HepG2 (cell line): ENCODE data around the gene SNX6. TPM values are rescaled to one million over a fixed set of nuclear protein-coding genes. Genes with fewer than 3 reads are reported as not detected.
A peak's percentile ranks its signal among the peaks of the same experiment; 100 is the strongest.

Source experiments
- CHD4 ChIP-seq: fragments of 200-600 bp; sonication (generic); IDR thresholded peaks from 2 replicates; pipeline ENCODE4 v1.7.0; 2017; ENCODE audit warnings: mild to moderate bottlenecking, low read length, borderline replicate concordance
- FOXO1 ChIP-seq: sonication (generic); formaldehyde crosslinking; IDR thresholded peaks from 2 replicates; pipeline ENCODE4 v1.4.0; 2020; ENCODE audit warnings: missing genetic modification reagents
- KDM6A ChIP-seq: IDR thresholded peaks from 2 replicates; pipeline ENCODE4 v1.6.1; 2016; ENCODE audit warnings: low read depth
- LCORL ChIP-seq, 2 experiments: fragments of 450-650 bp in 1 of 2; sonication (generic) in 1 of 2; formaldehyde crosslinking in 1 of 2; IDR thresholded peaks; 2 replicates each; pipeline versions ENCODE4 v1.5.0 to v1.6.1; 2017 to 2020; ENCODE audit warnings: antibody characterized with exemption in 1 of 2, missing genetic modification reagents in 1 of 2
- MEIS1 ChIP-seq: sonication (generic); formaldehyde crosslinking; IDR thresholded peaks from 2 replicates; pipeline ENCODE4 v1.9.0; 2021; ENCODE audit warnings: mild to moderate bottlenecking, missing genetic modification reagents, moderate library complexity, borderline replicate concordance
- NBN ChIP-seq: fragments of 450-650 bp; conservative IDR thresholded peaks from 2 replicates; pipeline ENCODE4 v1.6.1; 2017
- NKX3-1 ChIP-seq: sonication (generic); formaldehyde crosslinking; IDR thresholded peaks from 2 replicates; pipeline ENCODE4 v1.5.0; 2020; ENCODE audit warnings: missing genetic modification reagents
- PHF21A ChIP-seq: sonication (generic); formaldehyde crosslinking; IDR thresholded peaks from 2 replicates; pipeline ENCODE4 v1.5.0; 2020; ENCODE audit warnings: mild to moderate bottlenecking, missing genetic modification reagents
- SIX4 ChIP-seq: sonication (generic); formaldehyde crosslinking; IDR thresholded peaks from 2 replicates; pipeline ENCODE4 v1.4.0; 2020; ENCODE audit warnings: missing genetic modification reagents
- SRSF1 ChIP-seq: fragments of 200-400 bp; formaldehyde crosslinking; optimal IDR thresholded peaks from 2 replicates; pipeline ENCODE3; 2017; ENCODE audit warnings: mild to moderate bottlenecking, low read depth, low read length, moderate library complexity
- SSRP1 ChIP-seq: IDR thresholded peaks from 2 replicates; pipeline ENCODE4 v1.6.1; 2016; ENCODE audit warnings: control low read depth
- USF2 ChIP-seq, 2 experiments: sonication (generic) in 1 of 2; formaldehyde crosslinking in 1 of 2; IDR thresholded peaks; 2 replicates each; pipeline versions ENCODE4 v1.5.1 to v1.6.1; 2011 to 2020; ENCODE audit warnings: borderline replicate concordance in 1 of 2, low read depth in 1 of 2, low read length in 1 of 2, mild to moderate bottlenecking in 1 of 2, missing genetic modification reagents in 1 of 2, moderate library complexity in 1 of 2
- ZBTB39 ChIP-seq: sonication (generic); formaldehyde crosslinking; IDR thresholded peaks from 2 replicates; pipeline ENCODE4 v1.5.0; 2020; ENCODE audit warnings: missing genetic modification reagents
- ZKSCAN1 ChIP-seq: fragments of 150-350 bp; IDR thresholded peaks from 2 replicates; pipeline ENCODE4 v1.6.1; 2014; ENCODE audit warnings: low read length
- ZNF296 ChIP-seq: sonication (generic); formaldehyde crosslinking; conservative IDR thresholded peaks from 2 replicates; pipeline ENCODE4 v1.5.0; 2020; ENCODE audit warnings: mild to moderate bottlenecking, missing genetic modification reagents
- ZNF331 ChIP-seq: sonication (generic); formaldehyde crosslinking; IDR thresholded peaks from 2 replicates; pipeline ENCODE4 v1.4.0; 2020; ENCODE audit warnings: missing genetic modification reagents
- ZNF337 ChIP-seq: sonication (generic); formaldehyde crosslinking; IDR thresholded peaks from 2 replicates; pipeline ENCODE4 v1.5.1; 2020; ENCODE audit warnings: missing genetic modification reagents, low read depth, mild to moderate bottlenecking, borderline replicate concordance
- ZNF468 ChIP-seq: sonication (generic); formaldehyde crosslinking; IDR thresholded peaks from 2 replicates; pipeline ENCODE4 v1.8.0; 2022; ENCODE audit warnings: mild to moderate bottlenecking, moderate library complexity, missing genetic modification reagents
- ZNF556 ChIP-seq: sonication (generic); formaldehyde crosslinking; IDR thresholded peaks from 2 replicates; pipeline ENCODE4 v1.4.0; 2020; ENCODE audit warnings: mild to moderate bottlenecking, missing genetic modification reagents, borderline replicate concordance
- ZNF564 ChIP-seq: sonication (generic); formaldehyde crosslinking; IDR thresholded peaks from 2 replicates; pipeline ENCODE4 v1.8.1; 2023; ENCODE audit warnings: mild to moderate bottlenecking, missing genetic modification reagents
- ZNF839 ChIP-seq: sonication (generic); formaldehyde crosslinking; IDR thresholded peaks from 2 replicates; pipeline ENCODE4 v1.4.0; 2020; ENCODE audit warnings: missing genetic modification reagents, mild to moderate bottlenecking, borderline replicate concordance
- ZNF883 ChIP-seq: sonication (generic); formaldehyde crosslinking; IDR thresholded peaks from 2 replicates; pipeline ENCODE4 v1.5.1; 2020; ENCODE audit warnings: mild to moderate bottlenecking, missing genetic modification reagents; ENCODE audit errors: not compliant biosample characterization
- ZZZ3 ChIP-seq: sonication (generic); formaldehyde crosslinking; IDR thresholded peaks from 2 replicates; pipeline ENCODE4 v1.4.0; 2020; ENCODE audit warnings: missing genetic modification reagents, mild to moderate bottlenecking, borderline replicate concordance
- polyA plus RNA-seq, 8 experiments: library from polyadenylated mRNA; depleted of rRNA in 3 of 8; stranded (reverse) in 7 of 8; unstranded in 1 of 8; fragments of >200 nt; fragmentation: Illumina TruSeq in 4 of 8; extraction: Trizol in 4 of 8; gene quantifications; 2 replicates each; pipeline versions ENCODE4 v1.2.1 to v1.2.3, GENCODE V29; 2011 to 2016; ENCODE audit warnings: low read depth in 4 of 8, missing spikeins in 1 of 8, mixed read lengths in 1 of 8; ENCODE audit not compliant: insufficient read depth in 1 of 8
- total RNA-seq, 5 experiments: library from RNA; depleted of rRNA; stranded (reverse); fragments of >200 nt; fragmentation: Illumina TruSeq; extraction: Trizol; gene quantifications; 2 replicates each; pipeline ENCODE4 v1.2.3, GENCODE V29; 2016; ENCODE audit warnings: low read depth in 1 of 5
- TF ChIP-seq, protein P1 (sequence below): sonication (generic); formaldehyde crosslinking; IDR thresholded peaks from 2 replicates; pipeline ENCODE4 v1.8.1; 2023; ENCODE audit warnings: mild to moderate bottlenecking, moderate library complexity, missing genetic modification reagents
- TF ChIP-seq, protein P2 (sequence below): IDR thresholded peaks from 2 replicates; pipeline ENCODE4 v1.6.1; 2016; ENCODE audit warnings: missing compliant biosample characterization, missing genetic modification reagents, borderline replicate concordance

The SNX6 gene
- total and polyA plus RNA-seq, 2 of the 13 experiments (the other 11 are each of a cell fraction or from before 2014, with no cell fraction given) = 92.3 to 169 TPM

GRCh38 chr14:34629344-34629656, 648 bp downstream of the SNX6 start (continued):
- TF ChIP-seq USF2 (IDR thresholded peaks at IDR 0.05; ENCODE audit: low read depth, low read length) (0 out of 2 replicates have a peak, but pooled peaks have one; percentile 1), USF2 (CRISPR knock-in tag; IDR thresholded peaks at IDR 0.05; ENCODE audit: borderline replicate concordance) (no peak; the same call in 1 of the 2 replicates), ZNF839 (CRISPR knock-in tag) (no peak), PHF21A (no peak; the same call in 1 of the 2 replicates), SRSF1 (no peak), NKX3-1 (CRISPR knock-in tag) (0 out of 2 replicates have a peak, but pooled peaks have one; percentile 7), SIX4 (CRISPR knock-in tag) (no peak), ZNF883 (CRISPR knock-in tag) (peak; percentile 83), SSRP1 (CRISPR knock-in tag) (0 out of 2 replicates have a peak, but pooled peaks have one; percentile 40), ZNF468 (peak; percentile 82; the same call in 1 of the 2 replicates), ZNF331 (CRISPR knock-in tag) (no peak), ZNF296 (no peak), ZBTB39 (no peak; the same call in 1 of the 2 replicates), ZKSCAN1 (no peak), LCORL (IDR thresholded peaks at IDR 0.05) (no peak), LCORL (CRISPR knock-in tag; IDR thresholded peaks at IDR 0.05) (peak; percentile 43; the same call in 1 of the 2 replicates), NBN (no peak), CHD4 (no peak), MEIS1 (CRISPR knock-in tag) (no peak), ZNF337 (CRISPR knock-in tag) (peak; percentile 83; the same call in 1 of the 2 replicates), ZNF564 (CRISPR knock-in tag) (0 out of 2 replicates have a peak, but pooled peaks have one; percentile 11), ZNF556 (CRISPR knock-in tag) (0 out of 2 replicates have a peak, but pooled peaks have one; percentile 71), FOXO1 (CRISPR knock-in tag) (no peak), ZZZ3 (CRISPR knock-in tag) (no peak), KDM6A (CRISPR knock-in tag) (0 out of 2 replicates have a peak, but pooled peaks have one; percentile 34)
- TF ChIP-seq, protein P1, sequence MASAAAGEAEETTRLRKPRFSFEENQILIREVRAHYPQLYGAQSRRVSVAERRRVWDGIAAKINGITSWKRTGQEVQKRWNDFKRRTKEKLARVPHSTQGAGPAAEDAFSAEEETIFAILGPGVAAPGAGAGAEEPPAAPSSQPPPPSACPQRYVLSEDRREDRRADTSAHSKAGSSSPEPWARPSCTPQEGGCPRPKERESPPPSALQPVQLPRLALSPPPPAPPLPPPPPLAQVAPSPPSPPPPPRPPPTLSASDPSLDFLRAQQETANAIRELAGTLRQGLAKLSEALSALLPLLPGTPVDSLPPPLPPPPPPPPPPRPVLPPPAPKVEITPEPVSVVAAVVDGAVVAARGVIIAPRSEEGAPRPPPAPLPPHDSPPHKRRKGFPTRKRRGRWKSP = peak; percentile 17; the same call in 1 of the 2 replicates
- TF ChIP-seq, protein P2, sequence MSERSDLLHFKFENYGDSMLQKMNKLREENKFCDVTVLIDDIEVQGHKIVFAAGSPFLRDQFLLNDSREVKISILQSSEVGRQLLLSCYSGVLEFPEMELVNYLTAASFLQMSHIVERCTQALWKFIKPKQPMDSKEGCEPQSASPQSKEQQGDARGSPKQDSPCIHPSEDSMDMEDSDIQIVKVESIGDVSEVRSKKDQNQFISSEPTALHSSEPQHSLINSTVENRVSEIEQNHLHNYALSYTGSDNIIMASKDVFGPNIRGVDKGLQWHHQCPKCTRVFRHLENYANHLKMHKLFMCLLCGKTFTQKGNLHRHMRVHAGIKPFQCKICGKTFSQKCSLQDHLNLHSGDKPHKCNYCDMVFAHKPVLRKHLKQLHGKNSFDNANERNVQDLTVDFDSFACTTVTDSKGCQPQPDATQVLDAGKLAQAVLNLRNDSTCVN (CRISPR knock-in tag) = 0 out of 2 replicates have a peak, but pooled peaks have one; percentile 25
